PC-9 (cell line): ENCODE measurements around the gene MLIP. TPM values are rescaled to one million over a fixed set of nuclear protein-coding genes. Genes with fewer than 3 reads are reported as not detected.

Experiments used
- BruUV-seq: library from RNA; stranded (reverse); fragments of 400-500 nt; replicated peaks from 2 replicates; lab custom pipeline; 2021; lab: Mats Ljungman, UMichigan
- CTCF ChIA-PET: fragments of 300-600 bp; sonication (Branson Sonifier 250); formaldehyde crosslinking; loops from one replicate; lab custom pipeline; 2022; ENCODE audit warnings: antibody characterized with exemption; lab: Charles Lee
- POLR2A ChIA-PET: fragments of 300-600 bp; sonication (Branson Sonifier 250); formaldehyde crosslinking; loops from one replicate; lab custom pipeline; 2022; ENCODE audit warnings: antibody characterized with exemption; ENCODE audit not compliant: unreplicated experiment; lab: Charles Lee
- DNase-seq, 2 experiments: peaks; one replicate each; pipeline versions ENCODE4 v3.0.0 to v3.0.0-alpha.2; 2015 to 2022; ENCODE audit warnings: mixed read lengths in 1 of 2
- H2AFZ ChIP-seq: fragments of 200-600 bp; sonication (generic); 2 replicates; pipeline ENCODE4 v1.8.1; 2017; ENCODE audit warnings: antibody characterized with exemption
- H3F3A ChIP-seq: fragments of 200-600 bp; sonication (generic); 2 replicates; pipeline ENCODE4 v1.8.1; 2017; ENCODE audit warnings: antibody characterized with exemption, mild to moderate bottlenecking, low read depth; ENCODE audit not compliant: insufficient read depth
- H3K27ac ChIP-seq: fragments of 200-600 bp; sonication (generic); 2 replicates; pipeline ENCODE4 v1.6.1; 2016; ENCODE audit warnings: mixed run types
- H3K27me3 ChIP-seq: fragments of 200-600 bp; sonication (generic); 2 replicates; pipeline ENCODE4 v1.6.1; 2016; ENCODE audit warnings: low read depth, mixed run types; ENCODE audit not compliant: insufficient read depth
- H3K36me3 ChIP-seq: fragments of 200-600 bp; sonication (generic); 2 replicates; pipeline ENCODE4 v1.6.1; 2016; ENCODE audit warnings: low read depth, mixed run types
- H3K4me1 ChIP-seq: fragments of 200-600 bp; sonication (generic); replicated peaks from 2 replicates; pipeline ENCODE4 v1.6.1; 2016; ENCODE audit warnings: mixed run types; ENCODE audit not compliant: insufficient read depth
- H3K4me2 ChIP-seq: fragments of 200-600 bp; sonication (generic); 2 replicates; pipeline ENCODE4 v1.6.1; 2017; ENCODE audit warnings: mixed run types
- H3K4me3 ChIP-seq: fragments of 200-600 bp; sonication (generic); 2 replicates; pipeline ENCODE4 v1.6.1; 2016; ENCODE audit warnings: mixed run types
- H3K79me2 ChIP-seq: fragments of 200-600 bp; sonication (generic); 2 replicates; pipeline ENCODE4 v1.6.1; 2017; ENCODE audit warnings: low read depth, mixed run types
- H3K9me2 ChIP-seq: fragments of 200-600 bp; sonication (generic); 2 replicates; pipeline ENCODE4 v1.8.1; 2017; ENCODE audit warnings: mild to moderate bottlenecking; ENCODE audit not compliant: insufficient read depth
- H3K9me3 ChIP-seq: fragments of 200-600 bp; sonication (generic); 2 replicates; pipeline ENCODE4 v1.8.1; 2016; ENCODE audit warnings: low read depth; ENCODE audit not compliant: insufficient read depth
- H4K20me1 ChIP-seq: fragments of 200-600 bp; sonication (generic); 2 replicates; pipeline ENCODE4 v1.8.1; 2017; ENCODE audit not compliant: insufficient read depth
- CTCF ChIP-seq: fragments of 200-600 bp; sonication (generic); conservative IDR thresholded peaks from 2 replicates; pipeline ENCODE4 v1.6.1; 2017; ENCODE audit warnings: mixed run types, antibody characterized with exemption, mild to moderate bottlenecking, moderate library complexity
- EZH2 ChIP-seq: fragments of 200-600 bp; sonication (generic); IDR thresholded peaks from 2 replicates; pipeline ENCODE4 v1.8.0; 2017; ENCODE audit warnings: antibody characterized with exemption, low read depth
- intact Hi-C: fragments of 100-400 bp; cut with micrococcal nuclease; formaldehyde crosslinking; loops from one replicate; pipeline ENCODE4 v1.10.0; 2022; ENCODE audit not compliant: unreplicated experiment
- total RNA-seq: library from RNA; stranded (reverse); gene quantifications from 2 replicates; pipeline ENCODE4 v1.2.3, GENCODE V29; 2021

Gene MLIP
- total RNA-seq, 1 experiment from 2014 or later: 0.79 TPM

GRCh38 chr6:54084231-54084630 is 27.0 kb upstream of the MLIP start:
- ChIA-PET CTCF (no interaction called here), POLR2A (no interaction called here)
- Histone ChIP-seq H3K27me3 (no peaks in the 10 kb centered on the region), H4K20me1 (no peaks in the 10 kb centered on the region), H3K79me2 (no peaks in the 10 kb centered on the region), H3F3A (no peaks in the 10 kb centered on the region), H3K9me2 (no peaks in the 10 kb centered on the region; the same call in 1 of the 2 replicates), H2AFZ (no peak overlapping the region), H3K4me1 (no peaks in the 10 kb centered on the region), H3K4me3 (no peak overlapping the region), H3K27ac (no peak overlapping the region), H3K9me3 (no peaks in the 10 kb centered on the region), H3K36me3 (no peaks in the 10 kb centered on the region), H3K4me2 (no peak overlapping the region)
- intact Hi-C loops: no loop called here
- no peak for DNase-seq
- BruUV-seq: no TSS peak
- no peak for TF ChIP-seq EZH2
- TF ChIP-seq CTCF: no peak

GRCh38 chr6:54085047-54085446 is 26.2 kb upstream of the MLIP start:
- Histone ChIP-seq H4K20me1 (no peaks in the 10 kb centered on the region), H3K4me3 (no peak overlapping the region), H3F3A (no peaks in the 10 kb centered on the region), H3K27ac (no peak overlapping the region), H3K4me1 (no peaks in the 10 kb centered on the region), H2AFZ (no peak overlapping the region), H3K79me2 (no peaks in the 10 kb centered on the region), H3K9me3 (no peaks in the 10 kb centered on the region), H3K27me3 (no peaks in the 10 kb centered on the region), H3K36me3 (no peaks in the 10 kb centered on the region), H3K9me2 (no peaks in the 10 kb centered on the region; the same call in 1 of the 2 replicates), H3K4me2 (no peak overlapping the region)
- no peak for DNase-seq
- intact Hi-C loops: no loop called here
- BruUV-seq: no TSS peak
- ChIA-PET POLR2A (no interaction called here), CTCF (no interaction called here)
- no peak for TF ChIP-seq CTCF
- TF ChIP-seq EZH2: no peak

GRCh38 chr6:54085541-54085940 is 25.7 kb upstream of the MLIP start:
- Histone ChIP-seq H3K4me3 (no peak overlapping the region), H4K20me1 (no peaks in the 10 kb centered on the region), H3K9me3 (no peaks in the 10 kb centered on the region), H3K9me2 (no peaks in the 10 kb centered on the region; the same call in 1 of the 2 replicates), H3K79me2 (no peaks in the 10 kb centered on the region), H3F3A (no peaks in the 10 kb centered on the region), H3K4me2 (no peak overlapping the region), H3K27ac (no peak overlapping the region), H3K4me1 (no peaks in the 10 kb centered on the region), H2AFZ (no peak overlapping the region), H3K27me3 (no peaks in the 10 kb centered on the region), H3K36me3 (no peaks in the 10 kb centered on the region)
- intact Hi-C loops: no loop called here
- TF ChIP-seq CTCF: no peak
- no peak for TF ChIP-seq EZH2
- no TSS peak for BruUV-seq
- DNase-seq: no peak
- CTCF ChIA-PET: no interaction called here
- POLR2A ChIA-PET: no interaction called here
